K562 treated with DMSO at 1 percent for 4 hours (cell line): ENCODE data around the gene ZBP1. TPM values are rescaled to one million over a fixed set of nuclear protein-coding genes. Genes with fewer than 3 reads are reported as not detected.

ENCODE experiments used
- total RNA-seq: library from RNA; unstranded; fragments of 300-600 nt; gene quantifications from 2 replicates; pipeline ENCODE4 v1.2.3, GENCODE V29; 2022; ENCODE audit not compliant: insufficient read depth

ZBP1 gene, protein sequence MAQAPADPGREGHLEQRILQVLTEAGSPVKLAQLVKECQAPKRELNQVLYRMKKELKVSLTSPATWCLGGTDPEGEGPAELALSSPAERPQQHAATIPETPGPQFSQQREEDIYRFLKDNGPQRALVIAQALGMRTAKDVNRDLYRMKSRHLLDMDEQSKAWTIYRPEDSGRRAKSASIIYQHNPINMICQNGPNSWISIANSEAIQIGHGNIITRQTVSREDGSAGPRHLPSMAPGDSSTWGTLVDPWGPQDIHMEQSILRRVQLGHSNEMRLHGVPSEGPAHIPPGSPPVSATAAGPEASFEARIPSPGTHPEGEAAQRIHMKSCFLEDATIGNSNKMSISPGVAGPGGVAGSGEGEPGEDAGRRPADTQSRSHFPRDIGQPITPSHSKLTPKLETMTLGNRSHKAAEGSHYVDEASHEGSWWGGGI
- not detected in 2 replicates for total RNA-seq

DNA sequence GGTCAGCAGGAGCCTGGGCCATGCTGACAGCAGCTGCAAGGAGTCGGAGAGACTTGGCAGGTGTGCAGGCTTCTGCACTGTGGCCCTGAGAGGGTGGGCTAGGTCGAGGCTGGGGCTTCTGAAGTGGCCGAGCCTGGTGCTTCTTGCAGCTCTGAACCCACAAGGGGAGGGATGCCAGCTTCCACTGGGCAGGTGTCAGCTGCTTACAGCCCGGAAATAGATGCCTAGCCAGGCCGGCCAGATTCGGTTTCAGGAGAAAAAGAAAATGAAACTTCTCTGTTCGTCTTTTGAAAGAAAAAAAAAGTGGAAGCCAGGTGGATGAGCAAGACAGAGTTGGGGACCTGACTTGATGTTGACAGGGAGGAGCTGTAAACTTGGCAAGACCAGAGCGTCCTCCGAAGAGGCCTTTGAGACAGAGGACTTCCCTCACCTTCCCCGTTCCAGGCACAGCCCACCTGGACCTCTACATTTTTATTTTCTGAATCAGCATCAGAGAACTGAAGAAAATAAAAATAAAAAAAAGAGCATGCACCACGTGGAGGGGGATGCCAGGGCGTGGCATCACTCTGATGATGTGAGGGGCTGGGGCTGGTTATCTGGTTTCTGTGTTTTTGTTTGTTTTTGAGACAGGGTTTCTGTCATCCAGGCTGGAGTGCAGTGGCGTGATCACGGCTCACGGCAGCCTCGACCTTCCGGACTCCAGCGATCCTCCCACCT, at the start of gene ZBP1:
TSS of gene ZBP1 (minus strand) at position 153 of the 717 bp plus-strand sequence. CDS start at position 22, 131 bp downstream.

DNA sequence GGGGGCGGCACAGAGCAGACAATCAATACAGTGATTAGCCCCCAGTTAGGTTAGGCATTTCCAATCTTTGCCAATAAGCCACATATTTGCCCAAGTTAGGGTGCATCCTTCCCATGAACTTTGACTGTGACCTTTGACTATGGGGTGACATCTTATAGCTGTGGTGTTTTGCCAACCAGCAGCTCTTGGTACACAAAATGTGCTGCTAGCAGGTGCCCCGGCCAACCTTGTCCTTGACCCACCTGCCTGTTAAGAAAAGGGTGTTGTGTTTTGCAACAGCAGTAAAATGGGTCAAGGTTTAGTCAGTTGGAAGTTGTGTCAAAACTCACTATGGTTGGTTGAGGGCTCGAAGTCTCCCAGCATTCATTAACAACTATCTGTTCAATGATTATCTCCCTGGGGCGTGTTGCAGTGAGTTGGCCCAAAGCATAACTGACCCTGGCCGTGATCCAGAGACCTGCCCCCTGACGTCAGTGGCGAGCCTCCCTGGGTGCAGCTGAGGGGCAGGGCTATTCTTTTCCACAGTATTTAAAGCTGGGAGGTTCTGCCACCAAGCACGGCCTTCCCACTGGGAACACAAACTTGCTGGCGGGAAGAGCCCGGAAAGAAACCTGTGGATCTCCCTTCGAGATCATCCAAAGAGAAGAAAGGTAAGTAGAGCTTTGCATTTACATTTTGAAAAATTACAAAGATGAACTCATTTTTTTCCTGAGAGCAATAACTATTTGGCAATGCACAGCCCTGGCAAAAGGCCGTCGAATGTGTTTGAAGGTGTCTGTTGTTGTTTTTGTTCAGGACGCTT, 59.5 kb downstream of the ZBP1 start, which contains the start of gene PCK1:
TSS of gene PCK1 (plus strand) at position 557 of the 802 bp plus-strand sequence. CDS start 302 bp downstream, outside the sequence.

Other genes with a start within 250 kb of the ZBP1 start
- 88.2 and 112 TPM in 2 replicates for gene RBM38, start 229.0 kb downstream of the ZBP1 start, total RNA-seq
- gene CTCFL, start 95.3 kb downstream of the ZBP1 start, total RNA-seq = 80.4 and 92.1 TPM in 2 replicates
- gene PCK1, start 59.3 kb downstream of the ZBP1 start, total RNA-seq = 0.34 TPM in 1 of 2 replicates, not detected in the other
- gene PMEPA1, start 89.6 kb upstream of the ZBP1 start, total RNA-seq = 0.52 and 0.60 TPM in 2 replicates